DOHH2 (cell line): Measurements from ENCODE around the gene SPTBN2.

Experiments
- H3F3A ChIP-seq: fragments of 200-600 bp; sonication (generic), shearing (Covaris generic); 2 replicates; pipeline ENCODE4 v1.6.0; 2016; ENCODE audit warnings: antibody characterized with exemption, mild to moderate bottlenecking; ENCODE audit not compliant: control insufficient read depth, insufficient read depth
- H3K27ac ChIP-seq: fragments of 200-600 bp; sonication (generic); 2 replicates; pipeline ENCODE4 v1.5.1; 2014; ENCODE audit warnings: low read depth, mild to moderate bottlenecking, low read length, moderate library complexity
- H3K27me3 ChIP-seq: fragments of 200-600 bp; sonication (generic); 2 replicates; pipeline ENCODE4 v1.6.1; 2014; ENCODE audit warnings: mild to moderate bottlenecking, low read length, mixed read lengths; ENCODE audit not compliant: control insufficient read depth
- H3K36me3 ChIP-seq: fragments of 200-600 bp; sonication (generic); 2 replicates; pipeline ENCODE4 v1.6.1; 2014; ENCODE audit warnings: mild to moderate bottlenecking, low read length, moderate library complexity, mixed read lengths; ENCODE audit not compliant: control insufficient read depth
- H3K4me1 ChIP-seq: fragments of 200-600 bp; sonication (generic); 2 replicates; pipeline ENCODE4 v1.6.1; 2014; ENCODE audit warnings: mild to moderate bottlenecking, low read length, mixed read lengths; ENCODE audit not compliant: control insufficient read depth
- H3K4me2 ChIP-seq: fragments of 200-600 bp; sonication (generic); 2 replicates; pipeline ENCODE4 v1.6.0; 2014; ENCODE audit warnings: mild to moderate bottlenecking, low read length, moderate library complexity
- H3K4me3 ChIP-seq: fragments of 200-600 bp; sonication (generic); 2 replicates; pipeline ENCODE4 v1.5.1; 2014; ENCODE audit warnings: mild to moderate bottlenecking, low read length, mixed read lengths
- H3K79me2 ChIP-seq: fragments of 200-600 bp; sonication (generic); 2 replicates; pipeline ENCODE4 v1.6.1; 2014; ENCODE audit warnings: mild to moderate bottlenecking, low read length, mixed read lengths; ENCODE audit not compliant: control insufficient read depth
- H3K9me2 ChIP-seq: fragments of 200-600 bp; sonication (generic); replicated peaks from 2 replicates; pipeline ENCODE4 v1.6.1; 2014; ENCODE audit warnings: mild to moderate bottlenecking, low read length, mixed read lengths; ENCODE audit not compliant: control insufficient read depth
- H3K9me3 ChIP-seq: fragments of 200-600 bp; sonication (generic); 2 replicates; pipeline ENCODE4 v1.6.1; 2014; ENCODE audit warnings: antibody characterized with exemption, low read length, mixed read lengths; ENCODE audit not compliant: control insufficient read depth, insufficient read depth
- H4K20me1 ChIP-seq: fragments of 200-600 bp; sonication (generic); 2 replicates; pipeline ENCODE4 v1.6.0; 2014; ENCODE audit warnings: low read depth, mild to moderate bottlenecking, antibody characterized with exemption, low read length, moderate library complexity; ENCODE audit not compliant: control insufficient read depth, insufficient read depth
- CTCF ChIP-seq: fragments of 200-600 bp; sonication (generic); IDR thresholded peaks from one replicate; pipeline ENCODE4 v1.5.1; 2014; ENCODE audit warnings: antibody characterized with exemption, mild to moderate bottlenecking, low read depth, low read length; ENCODE audit not compliant: poor library complexity, severe bottlenecking
- EZH2phosphoT487 ChIP-seq: fragments of 200-600 bp; sonication (generic); IDR thresholded peaks from 2 replicates; pipeline ENCODE4 v1.6.1; 2017; ENCODE audit warnings: borderline replicate concordance, mild to moderate bottlenecking, antibody characterized with exemption, low read length, moderate library complexity, mixed read lengths

Gene SPTBN2

GRCh38 chr11:66649903-66650302 lies 79.1 kb downstream of the SPTBN2 start:
- Histone ChIP-seq H3K4me2 (no peak overlapping the region), H4K20me1 (peaks cover 22% of the 10 kb centered on the region; the same call in 1 of the 2 replicates), H3K4me3 (no peak overlapping the region), H3K4me1 (0 out of 2 replicates have a peak, but pooled peaks cover 3% of the 10 kb centered on the region), H3K27me3 (no peaks in the 10 kb centered on the region), H3K9me2 (no peaks in the 10 kb centered on the region), H3K79me2 (peaks cover 94% of the 10 kb centered on the region), H3K36me3 (peaks cover 75% of the 10 kb centered on the region), H3F3A (peaks cover 41% of the 10 kb centered on the region), H3K9me3 (no peaks in the 10 kb centered on the region), H3K27ac (no peak overlapping the region)
- no peak for TF ChIP-seq EZH2phosphoT487
- no peak for TF ChIP-seq CTCF

GRCh38 chr11:66646828-66647227 lies 82.2 kb downstream of the SPTBN2 start:
- Histone ChIP-seq H3K4me3 (no peak overlapping the region), H3K27me3 (no peaks in the 10 kb centered on the region), H3K4me1 (peaks cover 16% of the 10 kb centered on the region), H4K20me1 (peaks cover 35% of the 10 kb centered on the region), H3K79me2 (peaks cover 98% of the 10 kb centered on the region), H3K9me2 (no peaks in the 10 kb centered on the region), H3K9me3 (no peaks in the 10 kb centered on the region), H3K36me3 (peaks cover 93% of the 10 kb centered on the region), H3K4me2 (no peak overlapping the region), H3F3A (peaks cover 47% of the 10 kb centered on the region), H3K27ac (no peak overlapping the region)
- no peak for TF ChIP-seq CTCF
- TF ChIP-seq EZH2phosphoT487: no peak

GRCh38 chr11:66643745-66644437 lies 85.1 kb downstream of the SPTBN2 start:
- peak overlapping the region; percentile 8; the same call in 1 of the 2 replicates for H3K4me2 ChIP-seq
- peaks cover 37% of the 10 kb centered on the region for H3F3A ChIP-seq

More at GRCh38 chr11:66643745-66644437, 85.1 kb downstream of the SPTBN2 start:
- Histone ChIP-seq H4K20me1 (peaks cover 65% of the 10 kb centered on the region), H3K4me3 (no peak overlapping the region; the same call in 1 of the 2 replicates), H3K9me2 (no peaks in the 10 kb centered on the region), H3K27ac (no peak overlapping the region), H3K27me3 (no peaks in the 10 kb centered on the region), H3K36me3 (peaks cover 97% of the 10 kb centered on the region), H3K4me1 (peaks cover 42% of the 10 kb centered on the region), H3K79me2 (peaks cover 100% of the 10 kb centered on the region), H3K9me3 (no peaks in the 10 kb centered on the region)
- TF ChIP-seq EZH2phosphoT487 (no peak), CTCF (no peak)
